ENCODE measurements around the gene PPP1R7. TPM values are rescaled to one million over a fixed set of nuclear protein-coding genes. Genes with fewer than 3 reads are reported as not detected.

Gene PPP1R7
- total RNA-seq, 1 donor from 2014 or later = 61.5 TPM

DNA sequence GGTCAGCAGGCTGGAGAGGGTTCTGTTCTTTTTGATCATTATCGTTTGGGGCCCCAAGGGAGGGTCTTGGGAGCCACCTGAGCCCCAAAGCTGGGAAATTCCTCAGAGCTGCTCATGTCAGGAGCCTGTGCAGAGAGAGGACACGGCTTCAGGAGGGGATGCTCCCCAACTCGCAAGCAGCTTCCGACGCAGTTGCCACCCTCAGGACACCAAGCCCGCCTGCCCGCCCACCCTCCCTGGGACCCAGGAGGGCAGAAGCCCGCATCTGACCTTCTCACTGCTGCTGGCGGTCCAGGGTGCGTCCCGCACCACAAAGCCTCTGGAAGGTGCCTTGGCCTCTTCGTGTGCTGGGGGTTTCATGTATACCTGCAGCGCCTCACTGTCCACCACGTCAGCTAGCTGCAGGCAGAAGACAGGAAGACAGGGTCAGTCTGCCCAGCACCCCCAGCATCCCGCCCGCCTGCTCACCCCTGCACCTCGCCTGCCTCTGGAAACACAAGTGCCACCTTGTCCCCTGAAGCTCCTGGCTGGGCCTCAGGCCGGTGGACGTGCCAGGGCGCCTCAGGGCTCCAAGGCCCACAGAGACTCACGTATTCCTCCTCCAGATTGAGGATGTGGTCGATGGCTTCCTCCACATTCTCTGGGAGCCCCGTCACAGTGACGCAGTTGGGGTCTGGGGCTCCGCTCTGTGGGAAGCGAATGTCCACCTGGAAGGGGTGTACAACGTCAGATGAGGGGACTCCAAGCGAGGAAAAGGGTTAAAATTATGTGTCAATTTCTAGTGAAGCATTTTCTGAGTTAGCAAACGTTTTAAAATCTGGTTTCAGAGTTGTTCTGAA is 79.5 kb downstream of the PPP1R7 start:
- H3K4me1 ChIP-seq = peaks cover 47% of the 10 kb centered on the region
- intact Hi-C loops (cut with micrococcal nuclease) = no loop called here
- H3K27me3 ChIP-seq (ENCODE audit: low read depth) = no peaks in the 10 kb centered on the region
- TF ChIP-seq, protein P1, sequence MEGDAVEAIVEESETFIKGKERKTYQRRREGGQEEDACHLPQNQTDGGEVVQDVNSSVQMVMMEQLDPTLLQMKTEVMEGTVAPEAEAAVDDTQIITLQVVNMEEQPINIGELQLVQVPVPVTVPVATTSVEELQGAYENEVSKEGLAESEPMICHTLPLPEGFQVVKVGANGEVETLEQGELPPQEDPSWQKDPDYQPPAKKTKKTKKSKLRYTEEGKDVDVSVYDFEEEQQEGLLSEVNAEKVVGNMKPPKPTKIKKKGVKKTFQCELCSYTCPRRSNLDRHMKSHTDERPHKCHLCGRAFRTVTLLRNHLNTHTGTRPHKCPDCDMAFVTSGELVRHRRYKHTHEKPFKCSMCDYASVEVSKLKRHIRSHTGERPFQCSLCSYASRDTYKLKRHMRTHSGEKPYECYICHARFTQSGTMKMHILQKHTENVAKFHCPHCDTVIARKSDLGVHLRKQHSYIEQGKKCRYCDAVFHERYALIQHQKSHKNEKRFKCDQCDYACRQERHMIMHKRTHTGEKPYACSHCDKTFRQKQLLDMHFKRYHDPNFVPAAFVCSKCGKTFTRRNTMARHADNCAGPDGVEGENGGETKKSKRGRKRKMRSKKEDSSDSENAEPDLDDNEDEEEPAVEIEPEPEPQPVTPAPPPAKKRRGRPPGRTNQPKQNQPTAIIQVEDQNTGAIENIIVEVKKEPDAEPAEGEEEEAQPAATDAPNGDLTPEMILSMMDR (IDR thresholded peaks at IDR 0.05; ENCODE audit: borderline replicate concordance) = no peak
- H3K4me3 ChIP-seq = no peak overlapping the region
- H3K9me3 ChIP-seq (replicated peaks) = no peaks in the 10 kb centered on the region
- DNase-seq = no peak
- peak overlapping the region; percentile 67 for H3K27ac ChIP-seq (replicated peaks)
- H3K36me3 ChIP-seq = peaks cover 97% of the 10 kb centered on the region

DNA sequence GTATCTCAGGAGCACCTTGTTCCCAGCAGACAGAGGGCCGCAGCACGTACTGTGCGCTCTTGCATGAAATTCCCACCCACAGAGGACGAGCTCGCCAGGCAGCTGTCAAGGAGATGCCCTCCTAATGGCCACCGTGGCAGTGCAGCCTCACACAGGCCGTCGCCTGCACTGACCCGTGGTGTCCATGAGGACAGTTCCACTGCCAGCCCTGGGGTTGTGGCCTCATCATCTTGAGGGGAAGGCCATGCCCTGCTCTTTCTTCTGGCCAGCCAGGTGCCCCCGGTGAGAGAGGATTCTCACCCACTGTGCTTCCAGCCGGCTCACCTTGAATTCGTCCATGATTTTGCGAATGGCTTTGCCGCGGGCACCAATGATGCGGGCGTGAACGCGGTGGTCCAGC is 80.2 kb downstream of the PPP1R7 start:
- Histone ChIP-seq H3K4me1 (peaks cover 44% of the 10 kb centered on the region), H3K27ac (replicated peaks) (no peak overlapping the region), H3K27me3 (ENCODE audit: low read depth) (no peaks in the 10 kb centered on the region), H3K9me3 (replicated peaks) (no peaks in the 10 kb centered on the region), H3K4me3 (no peak overlapping the region), H3K36me3 (peaks cover 98% of the 10 kb centered on the region)
- intact Hi-C loops (cut with micrococcal nuclease) = no loop called here
- TF ChIP-seq, protein P1 (IDR thresholded peaks at IDR 0.05; ENCODE audit: borderline replicate concordance) = no peak
- DNase-seq = no peak

DNA sequence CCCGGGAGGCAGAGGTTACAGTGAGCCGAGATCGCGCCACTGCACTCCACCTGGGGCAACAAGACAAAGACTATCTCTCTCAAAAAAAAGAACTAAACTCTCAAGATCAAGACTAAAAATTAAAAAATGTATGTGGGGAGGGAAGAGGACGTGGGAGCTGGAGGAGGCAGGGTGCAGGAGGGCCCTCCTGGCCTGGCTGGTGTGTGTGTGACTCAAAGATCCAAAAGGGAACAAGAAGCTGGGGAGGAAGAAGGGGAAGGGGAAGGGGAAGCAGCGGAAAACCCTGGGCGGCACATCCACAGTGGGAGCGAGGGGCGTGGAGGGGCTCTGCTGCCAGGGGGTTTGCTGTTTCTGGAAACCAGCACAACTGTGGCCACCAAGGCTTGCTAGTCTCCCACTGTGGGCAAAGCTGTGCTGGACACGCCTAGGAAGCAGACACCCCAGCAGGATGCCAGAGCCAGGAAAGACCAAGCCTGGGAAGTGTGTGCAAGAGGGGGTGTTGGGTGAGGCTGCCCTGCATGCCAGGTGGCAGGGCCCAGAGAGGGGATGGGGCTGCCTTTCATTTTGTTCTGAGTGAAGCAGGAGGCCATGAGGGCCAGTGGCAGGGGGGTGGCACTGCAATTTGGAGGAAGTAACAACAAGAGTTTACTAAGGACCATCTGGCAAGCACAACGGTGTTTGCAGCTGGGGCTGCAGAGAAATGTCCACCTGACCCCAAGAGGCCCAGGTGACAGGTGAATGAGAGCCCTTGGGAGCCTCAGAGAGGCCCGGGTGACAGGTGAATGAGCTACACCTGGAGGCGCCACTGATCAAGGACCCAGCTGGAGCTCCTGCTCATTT is 82.7 kb downstream of the PPP1R7 start:
- TF ChIP-seq, protein P1 (IDR thresholded peaks at IDR 0.05; ENCODE audit: borderline replicate concordance) = no peak
- no peak for DNase-seq
- Histone ChIP-seq H3K27ac (replicated peaks) (no peak overlapping the region), H3K4me3 (no peak overlapping the region), H3K4me1 (peaks cover 31% of the 10 kb centered on the region), H3K9me3 (replicated peaks) (no peaks in the 10 kb centered on the region), H3K36me3 (peaks cover 100% of the 10 kb centered on the region), H3K27me3 (ENCODE audit: low read depth) (no peaks in the 10 kb centered on the region)
- intact Hi-C loops (cut with micrococcal nuclease) = no loop called here

Other genes with a start within 250 kb of the PPP1R7 start
- not detected for gene CROCC2, start 244.1 kb upstream of the PPP1R7 start, total RNA-seq
- gene SNED1, start 151.8 kb upstream of the PPP1R7 start, total RNA-seq = 6.1 TPM
- gene MTERF4, start 48.2 kb upstream of the PPP1R7 start, total RNA-seq = 19.5 TPM
- gene PASK, start 995 bp upstream of the PPP1R7 start, total RNA-seq = 3.4 TPM
- gene ANO7, start 38.2 kb downstream of the PPP1R7 start, total RNA-seq = 0.80 TPM
- gene HDLBP, start 165.2 kb downstream of the PPP1R7 start, total RNA-seq = 365 TPM
- gene SEPTIN2, start 165.5 kb downstream of the PPP1R7 start, total RNA-seq = 187 TPM
- gene FARP2, start 205.8 kb downstream of the PPP1R7 start, total RNA-seq = 16.5 TPM